OCI-LY7 (cell line): Measurements from ENCODE around the gene BMERB1.

Source experiments
- EZH2phosphoT487 ChIP-seq: fragments of 200-600 bp; sonication (generic); IDR thresholded peaks from 2 replicates; pipeline ENCODE4 v1.6.1; 2018; ENCODE audit warnings: low read depth, borderline replicate concordance, mild to moderate bottlenecking, mixed run types, antibody characterized with exemption, low read length, moderate library complexity, mixed read lengths
- TF ChIP-seq, protein P1 (sequence below): fragments of 200-600 bp; sonication (generic); conservative IDR thresholded peaks from 2 replicates; pipeline ENCODE4 v1.5.1; 2014; ENCODE audit warnings: mild to moderate bottlenecking, antibody characterized with exemption, low read length, moderate library complexity, mixed read lengths

DNA sequence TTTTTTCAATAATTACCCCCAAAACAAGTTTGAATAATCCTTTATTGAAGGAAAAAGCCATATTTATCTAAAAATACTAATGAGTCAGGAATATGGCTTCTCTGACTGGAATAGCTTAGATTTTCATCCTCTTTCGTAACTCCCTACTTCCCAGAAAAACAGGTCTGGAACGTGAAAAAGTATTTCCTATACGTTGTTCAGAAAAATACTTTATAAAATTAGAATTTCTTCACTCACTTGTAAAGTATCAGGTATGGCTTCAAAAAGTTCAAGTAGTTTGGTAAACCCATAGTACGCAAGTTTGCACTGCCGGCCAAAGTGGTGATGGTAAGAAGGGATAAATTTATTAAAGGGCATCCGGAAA lies 174.9 kb downstream of the BMERB1 start:
- TF ChIP-seq, protein P1, sequence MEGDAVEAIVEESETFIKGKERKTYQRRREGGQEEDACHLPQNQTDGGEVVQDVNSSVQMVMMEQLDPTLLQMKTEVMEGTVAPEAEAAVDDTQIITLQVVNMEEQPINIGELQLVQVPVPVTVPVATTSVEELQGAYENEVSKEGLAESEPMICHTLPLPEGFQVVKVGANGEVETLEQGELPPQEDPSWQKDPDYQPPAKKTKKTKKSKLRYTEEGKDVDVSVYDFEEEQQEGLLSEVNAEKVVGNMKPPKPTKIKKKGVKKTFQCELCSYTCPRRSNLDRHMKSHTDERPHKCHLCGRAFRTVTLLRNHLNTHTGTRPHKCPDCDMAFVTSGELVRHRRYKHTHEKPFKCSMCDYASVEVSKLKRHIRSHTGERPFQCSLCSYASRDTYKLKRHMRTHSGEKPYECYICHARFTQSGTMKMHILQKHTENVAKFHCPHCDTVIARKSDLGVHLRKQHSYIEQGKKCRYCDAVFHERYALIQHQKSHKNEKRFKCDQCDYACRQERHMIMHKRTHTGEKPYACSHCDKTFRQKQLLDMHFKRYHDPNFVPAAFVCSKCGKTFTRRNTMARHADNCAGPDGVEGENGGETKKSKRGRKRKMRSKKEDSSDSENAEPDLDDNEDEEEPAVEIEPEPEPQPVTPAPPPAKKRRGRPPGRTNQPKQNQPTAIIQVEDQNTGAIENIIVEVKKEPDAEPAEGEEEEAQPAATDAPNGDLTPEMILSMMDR, result no peak
- no peak for TF ChIP-seq EZH2phosphoT487
